ENCODE data around the gene SP7.

SP7 gene

GRCh38 chr12:53279283-53279869 is 56.8 kb downstream of the SP7 start:
- DNase-seq (ENCODE audit: insufficient read length, low spot score): no peak
- FAIRE-seq: no peak

GRCh38 chr12:53277981-53278380 is 58.2 kb downstream of the SP7 start:
- DNase-seq (ENCODE audit: insufficient read length, low spot score): no peak
- no peak for FAIRE-seq
